GM18870 (cell line): ENCODE results near the gene PTPA.
"Not testable (repeated sequence)": the region's sequence is repeated elsewhere in the genome, so short reads cannot be mapped to it uniquely, and the experiment has no call there.

Experiments used
- ATAC-seq: cut with Tn5 transposase; IDR thresholded peaks from one replicate; pipeline ENCODE4 v1.9.1; 2021; ENCODE audit warnings: moderate library complexity; ENCODE audit not compliant: unreplicated experiment

Gene PTPA

GRCh38 chr9:129193655-129194054 is 82.4 kb downstream of the PTPA start:
- no peak for ATAC-seq

- no peak for ATAC-seq
Observed at GRCh38 chr9:129194221-129194620, 83.0 kb downstream of the PTPA start.

- no peak for ATAC-seq
Observed at GRCh38 chr9:129195606-129196005, 84.4 kb downstream of the PTPA start.

DNA sequence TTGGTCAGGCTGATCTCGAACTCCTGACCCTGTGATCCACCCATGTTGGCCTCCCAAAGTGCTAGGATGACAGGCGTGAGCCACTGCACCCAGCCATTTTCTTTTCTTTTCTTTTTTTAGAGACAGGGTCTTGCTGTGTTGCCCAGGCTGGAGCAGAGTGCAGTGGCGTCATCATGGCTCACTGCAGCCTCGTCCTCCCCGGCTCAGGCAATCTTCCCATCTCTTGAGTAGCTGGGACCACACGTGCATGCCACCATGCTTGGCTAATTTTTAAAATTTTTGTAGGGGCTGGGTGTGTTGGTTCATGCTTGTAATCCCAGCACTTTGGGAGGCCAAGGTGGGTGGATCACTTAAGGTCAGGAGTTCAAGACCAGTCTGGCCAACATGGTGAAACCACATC is 85.8 kb downstream of the PTPA start:
- ATAC-seq = not testable (repeated sequence)

- no peak for ATAC-seq
Observed at GRCh38 chr9:129197978-129198318, 86.7 kb downstream of the PTPA start.
